HepG2 (cell line): ENCODE data around the gene CYBC1. TPM values are rescaled to one million over a fixed set of nuclear protein-coding genes. Genes with fewer than 3 reads are reported as not detected.

Experiments used
- ATAC-seq: fragments of 200-7000 bp; cut with Tn5 transposase; 3 replicates; pipeline ENCODE4 v1.9.1; 2020; ENCODE audit warnings: mild to moderate bottlenecking, moderate library complexity
- BruUV-seq: library from RNA; stranded (reverse); fragments of 400-500 nt; replicated peaks from 2 replicates; lab custom pipeline; 2021; lab: Mats Ljungman, UMichigan
- CTCF ChIA-PET: fragments of 300-600 bp; formaldehyde crosslinking; extraction: SDS; loops from one replicate; lab custom pipeline; 2021; ENCODE audit warnings: low total read pairs, inconsistent platforms, low intra/inter-chr PET ratio; lab: Yijun Ruan, JAX
- POLR2A ChIA-PET: fragments of 350-600 bp; sonication (Branson Sonifier 250); formaldehyde crosslinking; loops from one replicate; lab custom pipeline; 2020; ENCODE audit warnings: antibody characterized with exemption, inconsistent platforms; lab: Yijun Ruan, JAX
- DNase-seq: peaks from one replicate; pipeline ENCODE4 v3.0.0-alpha.2; 2015; ENCODE audit warnings: low spot score
- FAIRE-seq: peaks from 3 replicates; lab custom pipeline; 2011; peaks lifted over from hg19 to GRCh38; lab: Jason Lieb, UNC
- H2AFZ ChIP-seq: one replicate; pipeline ENCODE4 v1.6.1; 2011; ENCODE audit warnings: low read length, inconsistent platforms
- H3K27ac ChIP-seq: fragments of 300-600 bp; 3 replicates; pipeline ENCODE4 v1.8.0; 2011; ENCODE audit warnings: mixed run types, mild to moderate bottlenecking, mixed read lengths, low read length, inconsistent platforms; ENCODE audit not compliant: insufficient read depth; ENCODE audit errors: extremely low read length
- H3K27me3 ChIP-seq, 2 experiments: fragments of 200-600 bp in 1 of 2; 2 replicates in 1 of 2; 3 replicates in 1 of 2; pipeline versions ENCODE4 v1.6.0 to v1.8.0; 2011; ENCODE audit warnings: low read length in 2 of 2, mild to moderate bottlenecking in 2 of 2, moderate library complexity in 2 of 2, inconsistent platforms in 1 of 2; ENCODE audit not compliant: insufficient read depth in 2 of 2, control insufficient read depth in 1 of 2
- H3K36me3 ChIP-seq, 2 experiments: fragments of 200-600 bp in 1 of 2; replicated peaks in 1 of 2; 2 replicates in 1 of 2; 3 replicates in 1 of 2; pipeline versions ENCODE4 v1.5.1 to v1.8.0; 2011; ENCODE audit warnings: low read length in 2 of 2, inconsistent platforms in 1 of 2; ENCODE audit not compliant: insufficient read depth in 2 of 2, control insufficient read depth in 1 of 2
- H3K4me1 ChIP-seq: 2 replicates; pipeline ENCODE4 v1.5.1; 2012; ENCODE audit warnings: low read length, inconsistent platforms; ENCODE audit not compliant: insufficient read depth
- H3K4me2 ChIP-seq: 2 replicates; pipeline ENCODE4 v1.6.0; 2011; ENCODE audit warnings: low read depth, low read length, inconsistent platforms
- H3K4me3 ChIP-seq, 3 experiments: fragments of 200-600 bp in 1 of 3; sonication (generic), shearing (Covaris generic) in 1 of 3; replicated peaks in 1 of 3; 2 replicates each; pipeline ENCODE4 v1.5.1; 2011 to 2016; ENCODE audit warnings: low read length in 3 of 3, inconsistent platforms in 2 of 3, low read depth in 2 of 3, mild to moderate bottlenecking in 2 of 3, control low read depth in 1 of 3, mixed read lengths in 1 of 3; ENCODE audit not compliant: insufficient read depth in 1 of 3
- H3K79me2 ChIP-seq: one replicate; pipeline ENCODE4 v1.6.1; 2011; ENCODE audit warnings: low read length, inconsistent platforms; ENCODE audit not compliant: insufficient read depth
- H3K9ac ChIP-seq: 2 replicates; pipeline ENCODE4 v1.6.0; 2011; ENCODE audit warnings: mild to moderate bottlenecking, low read depth, low read length, inconsistent platforms; ENCODE audit not compliant: insufficient read depth
- H3K9me3 ChIP-seq: 2 replicates; pipeline ENCODE4 v1.5.1; 2012; ENCODE audit warnings: mild to moderate bottlenecking, low read length
- H4K20me1 ChIP-seq: 2 replicates; pipeline ENCODE4 v1.6.0; 2011; ENCODE audit warnings: inconsistent platforms, mild to moderate bottlenecking, low read length, moderate library complexity; ENCODE audit not compliant: insufficient read depth
- BORCS8-MEF2B ChIP-seq: sonication (generic); formaldehyde crosslinking; IDR thresholded peaks from 2 replicates; pipeline ENCODE4 v1.8.0; 2022; ENCODE audit warnings: mild to moderate bottlenecking, missing genetic modification reagents
- DMTF1 ChIP-seq: sonication (generic); formaldehyde crosslinking; IDR thresholded peaks from 2 replicates; pipeline ENCODE4 v1.4.0; 2020; ENCODE audit warnings: mild to moderate bottlenecking, missing genetic modification reagents
- FOXA1 ChIP-seq, 2 experiments: fragments of 450-650 bp in 1 of 2; sonication (generic) in 1 of 2; formaldehyde crosslinking in 1 of 2; IDR thresholded peaks; 2 replicates each; pipeline versions ENCODE4 v1.4.0 to v1.6.1; 2016 to 2020; ENCODE audit warnings: missing genetic modification reagents in 1 of 2
- HMGXB3 ChIP-seq: sonication (generic); formaldehyde crosslinking; IDR thresholded peaks from 2 replicates; pipeline ENCODE4 v1.4.0; 2020; ENCODE audit warnings: missing genetic modification reagents, borderline replicate concordance
- IKZF1 ChIP-seq: fragments of 450-650 bp; IDR thresholded peaks from 2 replicates; pipeline ENCODE4 v1.7.1; 2016
- MED1 ChIP-seq: sonication (generic); formaldehyde crosslinking; IDR thresholded peaks from 2 replicates; pipeline ENCODE4 v1.4.0; 2020; ENCODE audit warnings: missing genetic modification reagents
- MLLT10 ChIP-seq: sonication (generic); formaldehyde crosslinking; IDR thresholded peaks from 2 replicates; pipeline ENCODE4 v1.4.0; 2020; ENCODE audit warnings: missing genetic modification reagents
- REXO4 ChIP-seq: sonication (generic); formaldehyde crosslinking; IDR thresholded peaks from 2 replicates; pipeline ENCODE4 v1.8.0; 2022; ENCODE audit warnings: missing genetic modification reagents, mild to moderate bottlenecking, borderline replicate concordance
- SIX4 ChIP-seq: sonication (generic); formaldehyde crosslinking; IDR thresholded peaks from 2 replicates; pipeline ENCODE4 v1.4.0; 2020; ENCODE audit warnings: missing genetic modification reagents
- ZBTB20 ChIP-seq: sonication (generic); formaldehyde crosslinking; IDR thresholded peaks from 2 replicates; pipeline ENCODE4 v1.8.1; 2023; ENCODE audit warnings: missing genetic modification reagents, low read depth, mild to moderate bottlenecking, borderline replicate concordance
- ZKSCAN8 ChIP-seq: IDR thresholded peaks from 2 replicates; pipeline ENCODE4 v1.6.1; 2016; ENCODE audit warnings: borderline replicate concordance, missing genetic modification reagents, missing compliant biosample characterization
- ZNF33A ChIP-seq: sonication (generic); formaldehyde crosslinking; IDR thresholded peaks from 2 replicates; pipeline ENCODE4 v1.5.1; 2020; ENCODE audit warnings: missing genetic modification reagents, mild to moderate bottlenecking, moderate library complexity, borderline replicate concordance
- ZNF549 ChIP-seq: sonication (generic); formaldehyde crosslinking; IDR thresholded peaks from 2 replicates; pipeline ENCODE4 v1.5.0; 2020; ENCODE audit warnings: missing genetic modification reagents
- ZNF619 ChIP-seq: sonication (generic); formaldehyde crosslinking; IDR thresholded peaks from 2 replicates; pipeline ENCODE4 v1.4.0; 2020; ENCODE audit warnings: mild to moderate bottlenecking, missing genetic modification reagents
- ZNF770 ChIP-seq: sonication (generic); formaldehyde crosslinking; IDR thresholded peaks from 2 replicates; pipeline ENCODE4 v1.5.0; 2020; ENCODE audit warnings: mild to moderate bottlenecking, missing genetic modification reagents
- WGBS: methylation state at CpG from one replicate; pipeline ENCODE4 v1.1.6; 2017; ENCODE audit warnings: low lambda C conversion rate; 5-methylcytosine and 5-hydroxymethylcytosine counted together
- in situ Hi-C: cut with HindIII; loops from 2 replicates; pipeline ENCODE4 v1.10.0; 2017; ENCODE audit warnings: low pct_unique_long_range_greater_than_20kb; ENCODE audit not compliant: extremely low pct_ligation_motif_present
- intact Hi-C: fragments of 100-400 bp; cut with micrococcal nuclease; formaldehyde crosslinking; loops from one replicate; pipeline ENCODE4 v1.10.0; 2022; ENCODE audit not compliant: unreplicated experiment
- polyA plus RNA-seq, 8 experiments: library from polyadenylated mRNA; depleted of rRNA in 3 of 8; stranded (reverse) in 7 of 8; unstranded in 1 of 8; fragments of >200 nt; fragmentation: Illumina TruSeq in 4 of 8; extraction: Trizol in 4 of 8; gene quantifications; 2 replicates each; pipeline versions ENCODE4 v1.2.1 to v1.2.3, GENCODE V29; 2011 to 2016; ENCODE audit warnings: low read depth in 4 of 8, missing spikeins in 1 of 8, mixed read lengths in 1 of 8; ENCODE audit not compliant: insufficient read depth in 1 of 8
- total RNA-seq, 5 experiments: library from RNA; depleted of rRNA; stranded (reverse); fragments of >200 nt; fragmentation: Illumina TruSeq; extraction: Trizol; gene quantifications; 2 replicates each; pipeline ENCODE4 v1.2.3, GENCODE V29; 2016; ENCODE audit warnings: low read depth in 1 of 5

The CYBC1 gene
- total and polyA plus RNA-seq, 2 of the 13 experiments (the other 11 are each of a cell fraction or from before 2014, with no cell fraction given), result 43.4 to 44.1 TPM

- no peak for FAIRE-seq
- 97% methylated on average over 14 of the region's 14 CpGs for WGBS
- no peaks in the 10 kb centered on the region for H3K79me2 ChIP-seq
- H2AFZ ChIP-seq, result no peak overlapping the region
- no peak overlapping the region for H3K4me2 ChIP-seq
- POLR2A ChIA-PET, result no interaction called here
- H3K9ac ChIP-seq, result no peak overlapping the region
- no peaks in the 10 kb centered on the region for H4K20me1 ChIP-seq
- DNase-seq, result no peak
- CTCF ChIA-PET, result no interaction called here
- H3K27ac ChIP-seq, result no peak overlapping the region
- intact Hi-C loops, result no loop called here
- in situ Hi-C loops, result no loop called here
- peaks cover 21% of the 10 kb centered on the region for H3K4me1 ChIP-seq
- no peaks in the 10 kb centered on the region for H3K27me3 ChIP-seq
- H3K36me3 ChIP-seq, result peaks cover 18 to 20% of the 10 kb centered on the region in 2 experiments; a peak in 4 of 5 replicates
- no peak for ATAC-seq
- no peak overlapping the region for H3K4me3 ChIP-seq
- TF ChIP-seq ZNF770 (CRISPR knock-in tag) (no peak), MLLT10 (CRISPR knock-in tag) (no peak), ZKSCAN8 (no peak), SIX4 (CRISPR knock-in tag) (no peak), ZNF619 (no peak), REXO4 (CRISPR knock-in tag) (no peak), MED1 (CRISPR knock-in tag) (no peak), DMTF1 (CRISPR knock-in tag) (no peak), IKZF1 (no peak), ZNF549 (no peak), ZBTB20 (no peak), FOXA1 (IDR thresholded peaks at IDR 0.05) (no peak), FOXA1 (CRISPR knock-in tag; IDR thresholded peaks at IDR 0.05) (no peak), ZNF33A (no peak), HMGXB3 (CRISPR knock-in tag) (no peak), BORCS8-MEF2B (no peak)
- BruUV-seq, result no TSS peak
- H3K9me3 ChIP-seq, result no peaks in the 10 kb centered on the region
Observed at GRCh38 chr17:82405051-82405450, 45.5 kb downstream of the CYBC1 start.
